ENCODE measurements around the gene NPC1L1. TPM values are rescaled to one million over a fixed set of nuclear protein-coding genes. Genes with fewer than 3 reads are reported as not detected.
"Not testable (repeated sequence)": the region's sequence is repeated elsewhere in the genome, so short reads cannot be mapped to it uniquely, and the experiment has no call there.

NPC1L1 gene
- total and polyA plus RNA-seq, 2 of the 13 experiments (the other 11 are each of a cell fraction or from before 2014, with no cell fraction given) = 4.8 to 14.5 TPM

DNA sequence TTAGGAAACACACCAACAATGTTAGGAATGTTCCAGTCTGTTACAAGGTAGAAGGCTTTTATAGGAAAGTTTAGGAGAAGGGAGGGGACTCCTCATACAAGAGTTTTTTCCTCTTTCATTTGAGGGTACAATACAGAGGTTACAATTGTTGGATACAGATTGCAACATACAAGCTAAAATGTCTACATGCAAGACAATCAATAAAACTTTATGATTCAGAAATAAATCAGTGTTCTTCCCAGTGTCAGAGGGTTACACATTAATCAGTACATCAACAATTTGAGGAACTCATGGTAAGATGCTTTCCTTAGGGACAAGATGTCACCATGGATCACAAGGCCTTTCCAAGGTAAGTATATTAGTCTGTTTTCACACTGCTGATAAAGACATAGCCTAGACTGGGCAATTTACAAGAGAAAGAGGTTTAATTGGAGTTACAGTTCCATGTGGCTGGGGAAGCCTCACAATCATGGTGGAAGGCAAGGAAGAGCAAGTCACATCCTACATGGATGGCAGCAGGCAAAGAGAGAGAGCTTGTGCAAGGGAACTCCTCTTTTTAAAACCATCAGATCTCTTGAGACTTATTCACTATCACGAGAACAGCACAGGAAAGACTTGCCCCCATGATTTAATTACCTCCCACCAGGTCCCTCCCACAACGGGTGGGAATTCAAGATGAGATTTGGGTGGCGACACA is 34.4 kb downstream of the NPC1L1 start (continued):
- TF ChIP-seq, protein P1, sequence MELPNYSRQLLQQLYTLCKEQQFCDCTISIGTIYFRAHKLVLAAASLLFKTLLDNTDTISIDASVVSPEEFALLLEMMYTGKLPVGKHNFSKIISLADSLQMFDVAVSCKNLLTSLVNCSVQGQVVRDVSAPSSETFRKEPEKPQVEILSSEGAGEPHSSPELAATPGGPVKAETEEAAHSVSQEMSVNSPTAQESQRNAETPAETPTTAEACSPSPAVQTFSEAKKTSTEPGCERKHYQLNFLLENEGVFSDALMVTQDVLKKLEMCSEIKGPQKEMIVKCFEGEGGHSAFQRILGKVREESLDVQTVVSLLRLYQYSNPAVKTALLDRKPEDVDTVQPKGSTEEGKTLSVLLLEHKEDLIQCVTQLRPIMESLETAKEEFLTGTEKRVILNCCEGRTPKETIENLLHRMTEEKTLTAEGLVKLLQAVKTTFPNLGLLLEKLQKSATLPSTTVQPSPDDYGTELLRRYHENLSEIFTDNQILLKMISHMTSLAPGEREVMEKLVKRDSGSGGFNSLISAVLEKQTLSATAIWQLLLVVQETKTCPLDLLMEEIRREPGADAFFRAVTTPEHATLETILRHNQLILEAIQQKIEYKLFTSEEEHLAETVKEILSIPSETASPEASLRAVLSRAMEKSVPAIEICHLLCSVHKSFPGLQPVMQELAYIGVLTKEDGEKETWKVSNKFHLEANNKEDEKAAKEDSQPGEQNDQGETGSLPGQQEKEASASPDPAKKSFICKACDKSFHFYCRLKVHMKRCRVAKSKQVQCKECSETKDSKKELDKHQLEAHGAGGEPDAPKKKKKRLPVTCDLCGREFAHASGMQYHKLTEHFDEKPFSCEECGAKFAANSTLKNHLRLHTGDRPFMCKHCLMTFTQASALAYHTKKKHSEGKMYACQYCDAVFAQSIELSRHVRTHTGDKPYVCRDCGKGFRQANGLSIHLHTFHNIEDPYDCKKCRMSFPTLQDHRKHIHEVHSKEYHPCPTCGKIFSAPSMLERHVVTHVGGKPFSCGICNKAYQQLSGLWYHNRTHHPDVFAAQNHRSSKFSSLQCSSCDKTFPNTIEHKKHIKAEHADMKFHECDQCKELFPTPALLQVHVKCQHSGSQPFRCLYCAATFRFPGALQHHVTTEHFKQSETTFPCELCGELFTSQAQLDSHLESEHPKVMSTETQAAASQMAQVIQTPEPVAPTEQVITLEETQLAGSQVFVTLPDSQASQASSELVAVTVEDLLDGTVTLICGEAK (IDR thresholded peaks at IDR 0.05) = peak; percentile 34; the same call in 1 of the 2 replicates
- TF ChIP-seq, protein P1 (CRISPR knock-in tag; IDR thresholded peaks at IDR 0.05) = not testable (repeated sequence)

- H3K4me1 ChIP-seq (ENCODE audit: insufficient read depth, low read length) = no peaks in the 10 kb centered on the region; the same call in 1 of the 2 replicates
- in situ Hi-C loops (cut with HindIII; ENCODE audit: extremely low pct_ligation_motif_present, low pct_unique_long_range_greater_than_20kb) = no loop called here
- no peak overlapping the region for H3K4me3 ChIP-seq (replicated peaks in 1 of 3; ENCODE audit: insufficient read depth in 1 of 3, low read depth in 2 of 3, low read length in 3 of 3)
- no peak for DNase-seq (ENCODE audit: low spot score)
- H3K4me2 ChIP-seq (ENCODE audit: low read depth, low read length) = no peak overlapping the region
- 40% methylated on average over 3 of the region's 3 CpGs for WGBS (ENCODE audit: low lambda C conversion rate)
- no TSS peak for BruUV-seq (replicated peaks)
- no peaks in the 10 kb centered on the region for H3K9me3 ChIP-seq (ENCODE audit: low read length)
- H3K36me3 ChIP-seq (replicated peaks in 1 of 2; ENCODE audit: control insufficient read depth in 1 of 2, insufficient read depth in 2 of 2, low read length in 2 of 2) = no peaks in the 10 kb centered on the region
- H3K79me2 ChIP-seq (ENCODE audit: insufficient read depth, low read length) = no peaks in the 10 kb centered on the region
- no peak overlapping the region for H2AFZ ChIP-seq (ENCODE audit: low read length)
- FAIRE-seq = no peak
- ChIA-PET POLR2A (interaction anchor here (1.8 kb wide), 1 partner anchor 15 kb away, joined by 4 read pairs; the partner anchor contains the start of gene NUDCD3), CTCF (ENCODE audit: low intra/inter-chr PET ratio, low total read pairs) (no interaction called here)
- H3K27ac ChIP-seq (ENCODE audit: extremely low read length, insufficient read depth, low read length) = no peak overlapping the region
- H3K9ac ChIP-seq (ENCODE audit: insufficient read depth, low read depth, low read length) = no peak overlapping the region
- TF ChIP-seq ZNF703 (CRISPR knock-in tag; IDR thresholded peaks at IDR 0.05; ENCODE audit: borderline replicate concordance) (no peak), ZNF577 (CRISPR knock-in tag; IDR thresholded peaks at IDR 0.05; ENCODE audit: borderline replicate concordance, low read depth) (no peak), U2AF1 (optimal IDR thresholded peaks at IDR 0.05; ENCODE audit: low read depth, low read length) (no peak), FOXA3 (CRISPR knock-in tag; IDR thresholded peaks at IDR 0.05) (no peak), KLF6 (CRISPR knock-in tag; IDR thresholded peaks at IDR 0.05) (no peak), ZNF749 (CRISPR knock-in tag; IDR thresholded peaks at IDR 0.05; ENCODE audit: borderline replicate concordance) (no peak)
- TF ChIP-seq, protein P2, sequence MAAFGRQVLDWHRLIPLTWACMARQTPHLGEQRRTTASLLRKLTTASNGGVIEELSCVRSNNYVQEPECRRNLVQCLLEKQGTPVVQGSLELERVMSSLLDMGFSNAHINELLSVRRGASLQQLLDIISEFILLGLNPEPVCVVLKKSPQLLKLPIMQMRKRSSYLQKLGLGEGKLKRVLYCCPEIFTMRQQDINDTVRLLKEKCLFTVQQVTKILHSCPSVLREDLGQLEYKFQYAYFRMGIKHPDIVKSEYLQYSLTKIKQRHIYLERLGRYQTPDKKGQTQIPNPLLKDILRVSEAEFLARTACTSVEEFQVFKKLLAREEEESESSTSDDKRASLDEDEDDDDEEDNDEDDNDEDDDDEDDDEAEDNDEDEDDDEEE (CRISPR knock-in tag; IDR thresholded peaks at IDR 0.05) = no peak
- intact Hi-C loops (cut with micrococcal nuclease; ENCODE audit: unreplicated experiment) = no loop called here
- no peaks in the 10 kb centered on the region for H3K27me3 ChIP-seq (ENCODE audit: control insufficient read depth in 1 of 2, insufficient read depth in 2 of 2, low read length in 2 of 2)
- ATAC-seq = no peak
- H4K20me1 ChIP-seq (ENCODE audit: insufficient read depth, low read length) = no peaks in the 10 kb centered on the region
Observed at GRCh38 chr7:44505595-44505994, 35.5 kb downstream of the NPC1L1 start.

All from HepG2 (cell line).